Stimulated activated CD8-positive, alpha-beta memory T cell treated with anti-CD3 and anti-CD28 coated beads, Interleukin-2, amount 100 ng/mL, for 1 hour (primary cell): ENCODE data around the gene LRIT1.

Experiments
- DNase-seq, 2 donors: peaks; one replicate each; pipeline ENCODE4 v3.0.0-alpha.2; 2020; ENCODE audit warnings: low read depth in 2 of 2

LRIT1 gene

GRCh38 chr10:84254552-84255478 is 13.5 kb upstream of the LRIT1 start:
- no peak for DNase-seq

DNA sequence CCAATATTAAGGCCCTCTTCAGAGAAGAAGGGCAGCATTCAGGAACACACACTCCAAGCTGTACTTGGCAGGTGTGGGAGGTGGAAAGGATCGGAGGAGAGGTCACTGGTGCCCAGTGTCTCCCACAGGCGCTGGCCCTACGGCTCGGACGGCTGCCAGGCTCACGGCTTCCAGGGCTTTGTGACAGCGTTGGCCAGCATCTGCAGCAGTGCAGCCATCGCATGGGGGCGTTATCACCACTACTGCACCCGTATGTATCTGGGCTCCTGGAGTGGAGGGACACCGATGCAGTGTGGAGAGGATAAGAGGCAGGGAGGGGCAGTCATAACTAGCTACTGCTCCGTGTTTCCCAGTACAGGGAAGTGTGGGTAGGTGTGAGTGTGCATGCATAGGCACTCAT is 7.4 kb upstream of the LRIT1 start:
- DNase-seq, result no peak

DNA sequence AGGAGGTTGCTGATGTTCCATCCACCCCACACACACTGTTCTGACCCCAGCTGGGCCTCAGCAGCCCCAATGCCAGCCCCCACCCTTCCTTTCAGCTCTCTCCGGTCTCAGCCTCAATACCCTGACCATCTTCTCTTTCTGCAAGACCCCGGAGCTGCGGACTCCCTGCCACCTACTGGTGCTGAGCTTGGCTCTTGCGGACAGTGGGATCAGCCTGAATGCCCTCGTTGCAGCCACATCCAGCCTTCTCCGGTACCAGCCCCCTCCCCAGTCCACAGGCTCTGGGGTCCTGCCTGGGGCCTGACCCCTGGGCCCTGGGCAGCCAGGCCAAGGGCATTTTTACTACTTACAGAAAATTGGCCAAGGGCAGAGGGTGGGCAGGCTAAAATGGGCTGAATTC is 6.2 kb upstream of the LRIT1 start:
- no peak for DNase-seq

DNA sequence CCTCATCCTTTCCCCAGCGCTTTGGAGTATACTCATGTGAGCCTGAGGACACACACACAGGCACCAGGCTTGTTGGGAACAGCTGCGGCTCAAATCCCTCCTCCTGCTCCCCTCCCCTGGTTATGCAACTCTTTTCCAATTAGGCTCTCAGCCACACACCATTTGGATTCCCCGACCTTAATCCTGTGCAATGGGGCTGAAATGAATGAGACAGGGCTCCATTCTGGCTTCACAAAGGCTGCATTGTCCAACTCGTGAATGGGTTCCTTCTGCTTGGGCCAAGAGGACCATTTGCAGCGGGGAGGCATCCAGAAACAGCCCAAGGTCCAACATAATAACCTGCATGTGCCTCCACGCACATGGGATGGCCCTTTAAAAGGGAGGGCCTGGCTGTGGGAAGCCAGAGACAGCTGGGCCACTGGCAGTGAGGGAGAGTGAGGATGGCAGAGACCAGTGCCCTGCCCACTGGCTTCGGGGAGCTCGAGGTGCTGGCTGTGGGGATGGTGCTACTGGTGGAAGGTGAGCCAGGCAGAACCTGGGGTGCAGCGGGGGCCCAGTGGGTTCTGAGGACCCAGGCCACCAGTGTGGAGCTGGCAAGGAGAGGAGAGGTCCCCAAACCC is 3.4 kb upstream of the LRIT1 start, which contains the start of gene RGR:
Gene RGR (plus strand): TSS at position 403 of the 620 bp plus-strand sequence. CDS start 38 bp downstream, at position 441.
- no peak for DNase-seq

DNA sequence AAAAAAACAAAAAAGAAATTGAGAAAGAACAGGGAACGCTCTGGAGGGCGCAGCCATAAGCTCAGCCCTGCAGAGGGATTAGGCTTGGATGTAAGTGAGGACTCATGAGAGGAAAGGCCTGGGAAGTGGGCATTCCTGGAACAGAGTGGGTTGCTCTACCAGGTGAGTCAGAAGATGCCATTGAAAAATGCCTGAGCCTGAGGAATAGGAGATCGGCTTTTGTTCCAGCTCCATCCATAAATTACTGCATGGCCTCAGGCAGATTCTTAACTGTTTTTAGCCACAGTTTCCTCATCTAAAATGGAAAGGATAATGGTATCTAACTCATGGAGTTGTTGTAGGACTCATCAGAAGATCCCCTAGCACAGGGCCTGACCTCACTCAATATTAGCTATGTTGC is 2.4 kb upstream of the LRIT1 start:
- no peak for DNase-seq

DNA sequence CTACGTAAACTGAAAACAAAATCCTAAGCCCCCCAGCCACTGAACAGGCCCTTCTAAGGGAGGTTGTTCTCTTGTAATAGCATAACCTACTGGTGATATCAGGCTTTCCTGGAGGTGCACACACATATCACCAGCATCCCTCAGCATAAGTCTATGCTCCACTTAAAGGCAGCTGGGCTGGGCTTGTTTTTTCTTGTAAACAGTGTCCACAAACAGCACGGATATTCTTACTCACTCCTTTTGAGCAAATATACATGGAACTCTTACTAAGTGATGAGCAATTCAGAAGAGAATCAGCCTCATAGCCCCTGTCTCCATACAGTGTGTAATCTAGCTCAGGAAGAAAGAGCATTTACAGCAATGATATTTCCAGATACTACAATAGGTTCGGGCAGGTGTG is 2.4 kb downstream of the LRIT1 start:
- no peak for DNase-seq

- no peak for DNase-seq
Measured at GRCh38 chr10:84237199-84238051, 3.9 kb downstream of the LRIT1 start.

- no peak for DNase-seq
Measured at GRCh38 chr10:84236807-84237198, 4.5 kb downstream of the LRIT1 start.

- no peak for DNase-seq
Measured at GRCh38 chr10:84235096-84235495, 6.2 kb downstream of the LRIT1 start.

GRCh38 chr10:84234479-84234878 is 6.9 kb downstream of the LRIT1 start:
- DNase-seq, result no peak

- no peak for DNase-seq
Measured at GRCh38 chr10:84233940-84234339, 7.4 kb downstream of the LRIT1 start.

GRCh38 chr10:84232376-84232775 is 9.0 kb downstream of the LRIT1 start:
- DNase-seq, result no peak

DNA sequence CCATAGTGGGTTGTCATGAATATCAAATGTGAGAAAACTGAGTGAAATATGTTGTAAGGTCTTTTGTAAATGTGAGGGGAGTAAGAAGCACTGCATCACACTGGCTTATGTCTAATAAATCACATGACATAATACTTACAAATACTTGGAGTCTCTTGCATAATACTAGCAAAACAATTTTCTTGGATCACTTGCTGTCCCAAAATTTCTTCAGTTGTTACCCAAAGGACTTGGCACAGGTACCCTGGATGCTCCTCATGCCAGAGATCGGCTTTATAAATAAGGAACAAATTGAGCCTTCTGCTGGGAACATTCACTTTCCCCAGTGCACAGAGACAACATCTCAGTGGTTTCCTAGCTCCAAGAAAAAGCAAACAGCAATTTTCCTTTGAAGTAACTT is 11.0 kb downstream of the LRIT1 start:
- DNase-seq, result no peak

DNA sequence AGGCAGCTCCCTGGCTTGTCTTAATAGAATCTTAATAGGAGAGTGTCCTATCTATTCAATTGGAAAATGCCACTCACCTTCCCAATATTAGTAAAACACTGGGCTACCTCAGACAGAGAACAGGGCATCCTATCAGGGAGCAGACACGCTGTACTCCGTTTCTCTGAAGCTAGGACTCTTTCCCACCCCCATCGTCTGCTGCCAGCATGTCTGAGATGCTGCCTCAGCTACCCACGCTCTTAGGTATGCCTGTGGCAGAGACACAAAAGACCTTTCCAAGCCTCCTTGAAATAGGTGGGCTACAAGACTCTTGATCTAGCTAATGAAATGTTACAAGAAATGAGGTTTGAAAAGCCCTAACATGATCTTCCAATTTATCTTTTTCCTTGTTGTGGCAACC is 13.5 kb downstream of the LRIT1 start:
- DNase-seq, result no peak

GRCh38 chr10:84226616-84227015 is 14.7 kb downstream of the LRIT1 start:
- DNase-seq, result no peak

- no peak for DNase-seq
Measured at GRCh38 chr10:84225427-84226173, 15.7 kb downstream of the LRIT1 start, which contains the start of gene LRIT2. Gene LRIT2 (minus strand): TSS chr10:84225544. CDS start chr10:84225520, 24 bp downstream.

- no peak for DNase-seq
Measured at GRCh38 chr10:84224411-84225028, 16.8 kb downstream of the LRIT1 start.

GRCh38 chr10:84221916-84222315 is 19.4 kb downstream of the LRIT1 start:
- no peak for DNase-seq

DNA sequence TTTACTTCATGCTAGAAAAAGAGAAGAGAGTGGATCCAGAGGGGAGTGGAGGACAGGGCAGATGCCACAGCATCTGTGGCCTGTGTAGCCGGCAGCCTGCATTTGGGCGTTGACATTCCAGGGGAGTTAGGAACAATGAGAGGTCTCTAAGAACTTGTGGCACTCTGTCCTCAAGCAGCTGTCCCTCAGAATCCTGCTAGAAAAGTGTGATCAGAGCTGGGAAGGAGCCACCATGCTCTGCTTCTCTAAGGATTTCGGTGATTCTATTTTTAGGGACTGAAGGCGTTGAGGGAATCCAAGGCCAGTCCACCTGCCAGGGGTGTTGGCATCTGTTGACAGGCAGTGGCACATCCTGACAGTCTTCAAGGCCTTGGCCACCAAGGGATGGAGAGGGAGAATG is 23.6 kb downstream of the LRIT1 start:
- no peak for DNase-seq

- no peak for DNase-seq
Measured at GRCh38 chr10:84216834-84217233, 24.5 kb downstream of the LRIT1 start.
